Neural cell (in vitro differentiated cells): ENCODE measurements around the gene CSMD2.

ENCODE experiments used
- CTCF ChIP-seq: fragments of 450-650 bp; IDR thresholded peaks from 2 replicates; pipeline ENCODE4 v1.5.1; 2014; ENCODE audit warnings: antibody characterized with exemption, mild to moderate bottlenecking, moderate library complexity; ENCODE audit not compliant: poor library complexity, severe bottlenecking
- EP300 ChIP-seq: fragments of 450-650 bp; conservative IDR thresholded peaks from 2 replicates; pipeline ENCODE4 v1.6.1; 2014; ENCODE audit warnings: antibody characterized with exemption, mild to moderate bottlenecking, moderate library complexity; ENCODE audit not compliant: poor library complexity, severe bottlenecking
- POLR2AphosphoS5 ChIP-seq: IDR thresholded peaks from 2 replicates; pipeline ENCODE4 v1.6.1; 2012
- SMC3 ChIP-seq: fragments of 450-650 bp; conservative IDR thresholded peaks from 2 replicates; pipeline ENCODE4 v1.6.1; 2014; ENCODE audit warnings: antibody characterized with exemption, mild to moderate bottlenecking, moderate library complexity; ENCODE audit not compliant: poor library complexity

GRCh38 chr1:33660956-33661355 lies 504.1 kb downstream of the CSMD2 start:
- no peak for TF ChIP-seq EP300
- no peak for TF ChIP-seq SMC3
- no peak for TF ChIP-seq CTCF
- no peak for TF ChIP-seq POLR2AphosphoS5
